Stimulated activated CD8-positive, alpha-beta memory T cell treated with anti-CD3 and anti-CD28 coated beads, Interleukin-7, amount 100 ng/mL, for 24 hours (primary cell): ENCODE data around the gene PACSIN2.
"Not testable (repeated sequence)": the region's sequence is repeated elsewhere in the genome, so short reads cannot be mapped to it uniquely, and the experiment has no call there.

Experiments
- DNase-seq: peaks from one replicate; pipeline ENCODE4 v3.0.0-alpha.2; 2020; ENCODE audit warnings: low read depth

Gene PACSIN2

DNA sequence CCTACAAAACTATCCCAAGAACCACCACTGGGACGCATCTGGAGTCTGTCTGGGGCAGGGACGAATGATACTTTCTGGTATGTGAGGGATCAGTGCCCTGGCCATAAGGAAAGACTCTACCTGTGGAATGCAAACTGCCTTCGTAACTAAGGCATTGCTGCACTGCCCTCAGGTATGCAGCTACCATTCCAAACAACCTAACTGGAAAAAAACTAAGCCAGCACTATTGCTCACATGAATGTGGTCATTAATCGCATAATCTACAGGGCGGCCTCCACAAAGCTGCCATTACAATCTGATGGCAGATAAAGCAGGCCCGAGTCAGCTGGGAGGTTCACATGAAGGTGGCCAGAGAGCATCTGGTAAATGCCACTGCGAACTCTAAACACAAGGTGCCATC, 3.9 kb downstream of the PACSIN2 start:
- DNase-seq: no peak

DNA sequence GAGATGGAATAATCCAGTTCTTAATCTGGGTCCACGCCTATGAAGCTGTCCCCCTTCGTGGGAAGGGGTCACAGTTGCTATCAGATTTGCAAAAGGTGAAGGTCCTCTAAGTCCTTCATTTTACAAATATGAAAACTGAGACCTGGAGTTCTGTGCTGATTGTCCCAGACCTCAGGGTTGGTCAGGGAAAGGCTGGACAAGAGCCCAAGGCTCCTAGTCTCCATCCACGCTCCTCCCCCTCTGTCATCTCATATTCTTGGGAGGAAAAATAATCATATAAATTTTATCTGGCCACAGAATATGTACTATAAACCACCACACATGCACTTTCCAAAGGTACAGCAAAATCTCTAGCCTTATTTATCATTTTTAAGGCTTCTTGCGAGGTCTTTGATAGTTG, 5.5 kb downstream of the PACSIN2 start:
- no peak for DNase-seq

DNA sequence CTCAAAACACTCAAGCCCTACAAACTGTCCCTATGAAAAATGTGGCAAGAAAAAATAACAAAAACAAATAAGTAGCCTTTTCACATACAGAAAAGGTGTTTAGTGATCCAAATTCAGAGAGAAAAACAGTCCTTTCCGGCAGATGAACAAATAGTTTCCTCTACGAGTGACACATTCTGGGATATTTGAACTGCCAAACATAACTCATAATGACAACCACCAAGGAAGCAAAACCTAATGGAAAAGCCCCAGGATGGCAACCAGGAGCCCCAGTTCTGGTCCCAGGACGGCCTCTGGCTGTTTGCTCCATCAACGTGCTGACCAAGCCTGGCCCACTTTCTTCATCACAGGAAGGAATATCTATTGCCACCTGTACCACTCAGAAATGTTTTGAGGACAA, 6.0 kb downstream of the PACSIN2 start:
- no peak for DNase-seq

DNA sequence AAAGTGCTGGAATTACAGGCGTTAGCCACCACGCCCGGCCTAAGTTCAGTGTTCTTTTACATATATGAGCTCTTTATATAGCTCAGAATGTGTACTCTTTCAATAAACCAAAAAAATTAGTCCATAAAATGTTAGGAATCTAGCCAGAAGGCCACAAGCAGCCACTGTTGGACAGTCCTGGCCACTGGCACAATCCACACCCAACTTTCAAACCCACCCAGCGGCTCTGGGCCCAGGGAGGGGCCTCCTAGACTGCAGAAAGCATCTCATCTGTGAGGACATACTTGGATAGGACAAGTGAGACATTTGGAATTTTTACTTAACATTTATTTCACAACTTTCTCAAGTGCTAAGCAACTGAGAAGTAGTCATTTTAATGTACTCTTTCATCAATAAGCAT, 6.4 kb downstream of the PACSIN2 start:
- DNase-seq: no peak

DNA sequence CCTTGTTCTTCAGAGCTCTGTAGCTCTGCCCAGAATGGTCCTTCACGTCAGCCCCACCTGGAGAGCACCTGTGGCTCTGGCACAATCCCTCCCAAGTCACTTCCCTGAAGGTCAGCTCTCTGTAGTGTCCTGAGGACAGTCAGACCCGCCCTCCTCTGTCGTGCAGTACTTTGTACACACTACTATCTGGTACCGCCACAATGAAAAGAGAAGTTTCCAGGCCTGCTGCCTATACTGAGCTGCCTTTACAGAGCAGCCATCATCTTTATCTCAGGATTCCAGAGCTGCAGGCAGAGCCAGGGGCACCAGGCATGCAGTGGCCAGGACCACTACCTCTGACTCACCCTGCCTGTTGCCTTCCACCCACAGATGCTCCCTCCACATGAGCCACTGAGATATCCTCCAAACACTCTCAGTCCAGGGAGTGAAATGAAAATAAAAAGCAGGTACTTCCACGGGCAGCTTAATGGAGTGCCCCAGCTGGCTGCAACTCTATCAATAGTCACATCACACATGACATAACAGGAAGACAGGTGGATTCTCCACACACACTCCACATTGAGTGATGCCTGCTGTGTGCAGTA, 7.3 kb downstream of the PACSIN2 start:
- no peak for DNase-seq

DNA sequence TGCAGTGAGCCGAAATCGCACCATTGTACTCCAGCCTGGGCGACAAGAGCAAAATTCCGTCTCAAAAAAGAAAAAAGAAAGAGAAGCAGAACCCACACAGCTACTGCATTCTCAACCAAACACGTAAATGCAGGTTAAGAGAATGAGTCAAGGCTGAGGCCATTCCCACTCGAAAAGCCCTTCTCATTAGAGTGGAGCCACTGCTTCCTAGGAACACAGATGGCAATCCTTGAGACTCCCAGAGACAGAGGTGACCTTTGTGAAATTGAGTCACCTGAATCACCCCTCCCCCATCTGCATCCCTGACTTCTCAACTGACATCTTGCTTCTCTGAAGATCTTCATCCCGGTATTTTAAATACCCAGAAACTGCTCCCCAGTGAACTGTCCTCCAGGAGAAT, 8.2 kb downstream of the PACSIN2 start:
- DNase-seq: no peak

DNA sequence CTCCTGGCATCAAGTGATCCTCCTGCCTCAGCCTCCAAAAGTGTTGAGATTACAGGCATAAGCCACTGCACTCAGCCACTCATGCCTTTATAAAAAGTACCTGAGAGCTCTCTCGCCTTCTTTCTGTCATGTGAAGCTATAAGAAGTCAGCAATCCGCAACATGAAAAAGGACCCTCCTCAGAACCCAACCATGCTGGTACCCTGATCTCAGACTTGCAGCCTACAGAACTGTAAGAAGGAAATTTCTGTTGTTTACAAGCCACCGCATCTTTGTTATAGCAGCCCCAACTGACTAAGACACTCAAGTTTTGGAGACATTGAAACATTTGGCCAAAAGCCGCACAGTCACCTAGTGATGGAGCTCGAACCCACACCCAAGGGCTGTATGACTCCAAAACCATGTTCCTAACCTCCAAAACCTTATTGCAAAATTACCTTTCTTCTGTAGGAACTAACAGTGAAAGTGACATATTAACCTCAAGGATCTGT, 8.9 kb downstream of the PACSIN2 start:
- no peak for DNase-seq

DNA sequence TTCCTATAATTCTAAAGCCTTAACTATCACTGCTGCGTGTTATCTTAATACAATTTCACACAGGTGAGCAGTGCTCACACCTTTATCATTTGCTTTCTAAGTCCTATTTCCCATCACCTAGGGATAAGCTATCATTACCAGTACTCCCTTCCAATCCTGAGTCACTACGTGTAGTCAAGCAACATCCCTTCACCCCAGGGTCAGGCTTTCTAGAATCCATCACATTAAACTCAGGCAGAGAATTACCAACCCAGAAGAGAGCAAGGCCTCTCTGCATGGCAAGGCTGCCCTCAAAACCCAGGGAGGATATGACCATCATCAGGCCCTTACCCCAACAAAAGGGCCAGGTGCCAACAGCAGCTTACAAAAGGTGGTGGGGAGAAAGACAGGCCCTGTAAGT, 9.8 kb downstream of the PACSIN2 start:
- no peak for DNase-seq

DNA sequence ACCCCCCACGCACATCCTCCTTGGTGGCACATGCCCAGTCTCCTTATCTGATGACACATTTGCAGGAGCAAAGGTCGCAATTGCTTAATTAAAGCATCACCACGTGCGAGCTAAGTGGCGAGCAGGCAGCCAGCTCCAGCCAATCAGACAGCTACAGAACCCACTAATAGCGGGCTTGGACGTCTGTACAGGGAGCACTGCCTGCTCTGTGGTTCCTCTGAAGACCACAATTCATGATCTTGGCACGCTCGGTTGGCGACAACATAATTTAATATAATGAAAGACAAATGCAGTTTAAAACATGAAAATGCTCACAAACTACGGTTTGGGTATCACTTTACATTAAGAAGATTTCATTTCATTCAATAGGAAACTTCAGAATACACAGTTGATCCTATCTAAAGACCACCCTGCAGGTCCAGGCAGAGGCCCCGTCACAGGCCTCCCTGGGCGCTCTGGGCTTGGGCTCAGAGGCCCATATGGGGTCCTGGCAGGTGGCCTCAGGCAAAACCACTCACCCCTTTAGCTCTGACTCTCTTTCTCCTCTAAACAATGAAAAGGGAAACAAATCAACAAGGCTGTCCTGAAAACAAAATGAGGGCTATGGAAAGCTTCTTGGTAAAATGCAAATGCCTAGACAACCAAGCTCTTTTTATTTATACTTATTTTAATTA, 10.4 kb downstream of the PACSIN2 start:
- no peak for DNase-seq

DNA sequence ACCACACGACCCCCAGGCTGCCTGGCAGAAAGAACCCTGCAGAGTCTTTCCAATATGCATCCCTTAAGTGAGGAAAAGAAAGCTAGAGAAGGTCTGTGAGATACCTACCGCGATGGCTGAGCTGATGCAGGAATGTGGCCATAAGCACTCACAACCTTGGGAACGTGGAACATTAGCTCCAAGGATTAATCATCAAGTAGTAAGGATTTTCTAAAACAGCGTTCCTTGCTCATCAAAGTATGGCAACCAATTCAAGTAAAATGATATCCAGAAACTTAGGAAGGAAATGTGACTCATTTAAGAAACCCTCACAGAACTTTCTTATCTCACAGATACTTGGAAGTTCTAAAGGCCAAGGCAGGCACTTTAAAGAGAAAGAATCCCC, 12.8 kb downstream of the PACSIN2 start:
- no peak for DNase-seq

DNA sequence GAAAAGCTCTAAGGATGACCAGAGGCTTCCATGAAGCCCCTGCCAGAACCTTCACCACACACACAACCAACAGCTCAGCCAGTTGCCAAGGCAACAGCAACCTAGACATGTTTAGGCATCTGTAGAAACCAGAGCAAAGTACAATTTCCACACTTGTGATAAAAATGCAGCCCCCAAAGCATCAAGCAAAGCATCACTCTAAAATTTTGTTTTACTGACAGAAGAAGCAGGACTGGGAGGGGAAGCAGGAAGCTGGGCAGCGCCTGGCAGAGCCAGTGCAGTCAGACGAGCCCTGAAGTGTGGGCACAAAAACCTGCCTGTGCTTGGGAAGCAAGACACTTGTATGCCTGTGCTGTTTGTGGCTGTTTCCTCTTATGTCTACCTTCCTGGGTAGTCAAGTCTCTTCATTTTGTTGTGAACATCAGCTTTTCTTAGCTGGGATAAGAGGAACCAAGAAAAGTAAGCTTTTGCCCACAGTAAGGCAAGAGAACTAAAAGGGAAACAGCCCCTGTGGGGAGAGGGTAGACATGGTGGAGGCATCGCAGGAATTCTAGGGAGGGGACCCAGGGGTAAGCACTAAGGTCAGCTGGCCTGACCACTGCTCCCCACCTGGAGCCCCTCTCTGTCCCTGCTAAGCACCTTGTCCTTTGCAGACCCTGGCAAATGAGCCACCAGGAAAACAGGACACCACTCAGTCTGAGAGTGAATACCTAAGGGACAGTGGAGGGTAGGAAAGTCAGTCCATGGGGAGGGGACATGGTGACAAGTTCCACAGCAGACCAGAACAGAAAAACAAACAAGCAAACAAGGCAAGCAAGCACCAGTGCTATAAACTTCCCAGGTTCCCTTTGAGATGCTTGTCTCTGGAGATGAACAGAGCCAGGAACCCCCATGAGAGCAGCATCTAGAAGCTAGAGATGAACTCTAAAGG, 13.4 kb downstream of the PACSIN2 start:
- no peak for DNase-seq

DNA sequence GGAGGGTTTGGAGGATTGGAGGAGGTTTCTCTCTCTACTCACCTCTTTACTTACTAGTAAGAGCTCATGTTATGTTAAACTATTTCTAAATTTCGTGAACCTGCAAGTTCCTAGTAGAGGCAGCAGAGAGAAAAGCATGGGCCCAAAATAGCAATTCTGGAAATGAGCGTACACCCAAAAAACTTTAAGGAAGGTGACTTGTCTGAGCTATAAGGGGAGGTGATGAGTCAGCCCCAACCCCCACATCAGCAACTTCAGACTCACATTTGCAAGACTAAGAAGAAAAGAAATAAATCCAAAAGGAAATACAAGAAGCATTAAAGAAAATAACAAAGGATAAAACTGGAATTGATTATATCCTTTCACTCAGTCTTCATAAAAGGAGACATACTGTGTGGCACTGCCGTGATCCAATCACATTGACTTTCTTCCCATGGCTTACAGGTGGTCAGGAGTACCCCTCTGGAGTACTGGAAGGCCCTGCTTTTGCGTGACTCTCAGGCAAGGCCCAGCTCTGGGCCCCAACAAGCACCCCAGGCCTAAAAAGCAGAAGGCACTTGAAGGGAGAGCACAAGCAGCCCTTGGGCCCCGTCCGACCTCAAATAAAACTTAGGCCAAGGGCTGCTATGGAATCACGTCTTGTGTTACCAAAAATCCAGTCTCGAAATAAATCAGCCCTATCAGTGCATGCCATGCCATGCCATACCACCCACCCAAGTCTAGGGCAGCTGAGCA, 14.3 kb downstream of the PACSIN2 start:
- peak; percentile 18 for DNase-seq

DNA sequence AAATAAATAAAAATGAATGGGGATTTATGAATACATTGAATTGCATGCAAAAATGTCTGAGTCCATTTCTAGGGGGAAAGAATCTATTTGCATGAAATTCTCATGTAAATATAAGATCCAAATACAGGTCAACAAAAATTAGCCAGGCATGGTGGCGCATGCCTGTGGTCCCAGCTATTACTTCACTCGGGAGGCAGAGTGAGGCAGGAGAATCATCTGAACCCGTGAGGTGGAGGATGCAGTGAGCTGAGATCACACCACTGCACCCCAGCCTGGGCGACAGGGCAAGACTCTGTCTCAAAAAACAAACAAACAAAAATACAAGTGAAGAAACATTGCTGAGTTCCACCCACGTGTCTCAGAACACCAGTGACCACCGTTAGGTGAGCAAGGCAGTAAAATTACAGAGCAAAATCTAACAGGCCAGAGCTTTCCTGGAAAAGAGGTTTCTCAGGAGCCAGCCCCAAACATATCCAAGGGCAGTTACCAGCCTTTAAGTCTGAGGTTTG, 17.3 kb downstream of the PACSIN2 start:
- no peak for DNase-seq

DNA sequence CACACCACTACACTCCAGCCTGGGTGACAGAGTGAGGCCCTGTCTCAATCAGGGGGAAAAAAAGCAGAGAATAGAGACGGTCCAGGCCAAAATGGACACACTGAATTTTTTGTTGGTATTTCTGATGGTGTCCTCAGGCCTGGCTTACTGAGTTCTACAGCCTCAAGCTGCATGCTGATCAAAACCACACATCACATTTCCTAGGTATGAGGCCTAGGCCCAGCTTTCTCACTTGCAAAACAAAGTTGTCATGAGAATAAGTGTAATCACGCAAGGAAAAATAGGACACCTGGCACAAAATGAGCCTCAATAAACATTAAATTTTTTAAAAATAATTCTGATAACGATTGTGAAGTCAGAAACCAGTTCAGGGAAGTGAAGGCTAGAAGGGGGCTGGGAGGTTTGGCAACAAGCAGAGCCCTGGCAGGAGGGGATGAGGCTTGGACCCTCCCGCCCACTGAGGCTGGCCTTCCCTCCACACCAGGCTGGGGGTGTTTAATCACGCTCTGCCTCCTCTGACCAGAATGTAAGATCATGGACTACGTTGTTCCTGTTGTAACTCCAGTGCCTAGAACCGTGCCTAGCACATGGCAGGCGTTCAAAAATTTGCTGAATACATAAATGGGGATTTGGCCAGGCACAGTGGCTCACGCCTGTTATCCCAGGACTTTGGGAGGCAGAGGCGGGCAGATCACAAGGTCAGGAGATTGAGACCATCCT, 18.1 kb downstream of the PACSIN2 start:
- no peak for DNase-seq

DNA sequence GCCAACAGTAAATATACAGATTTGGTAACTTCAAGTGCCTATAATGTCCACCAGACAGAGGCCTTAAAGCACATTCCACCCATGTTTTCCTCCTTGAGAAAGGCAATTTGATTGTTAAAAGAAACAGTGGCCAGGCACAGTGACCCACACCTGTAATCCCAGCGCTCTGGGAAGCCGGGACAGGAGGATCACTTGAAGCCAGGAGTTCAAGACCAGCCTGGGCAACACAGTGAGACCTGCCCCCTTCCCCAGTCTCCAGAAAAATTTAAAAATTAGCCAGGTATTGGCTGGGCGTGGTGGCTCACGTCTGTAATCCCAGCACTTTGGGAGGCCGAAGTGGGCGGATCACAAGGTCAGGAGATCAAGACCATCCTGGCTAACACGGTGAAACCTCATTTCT, 19.3 kb downstream of the PACSIN2 start:
- DNase-seq: not testable (repeated sequence)

DNA sequence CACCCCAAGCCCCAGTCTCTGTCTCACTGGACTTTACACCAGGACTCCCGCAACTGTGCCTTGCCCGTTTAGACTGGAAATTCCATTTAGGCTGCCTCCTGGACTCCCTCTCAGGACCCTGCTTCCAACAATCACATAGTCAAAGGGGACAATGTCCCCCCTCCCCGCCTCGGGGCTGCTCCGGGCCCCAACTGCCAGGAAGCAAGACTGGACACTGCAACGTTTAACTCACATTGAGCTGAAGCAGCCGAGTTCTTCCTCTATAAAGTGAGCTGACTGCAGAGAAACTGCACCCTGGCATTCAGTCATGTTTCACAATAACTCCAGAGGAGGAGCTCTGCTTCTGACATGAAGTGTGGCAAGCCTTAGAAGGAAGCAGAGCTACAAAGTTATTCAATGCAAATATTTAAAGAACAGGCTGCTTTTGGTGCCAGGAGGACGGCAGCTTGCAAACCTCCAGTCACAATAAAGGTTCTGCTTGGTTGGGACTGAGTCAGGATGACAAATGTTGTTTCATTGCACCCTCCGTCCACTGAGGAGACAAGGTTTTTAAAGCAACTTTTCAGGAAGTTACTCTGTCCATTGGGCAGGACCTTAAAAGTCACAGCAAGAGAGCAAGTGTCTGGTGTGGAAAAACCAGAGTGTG, 19.9 kb downstream of the PACSIN2 start:
- no peak for DNase-seq

DNA sequence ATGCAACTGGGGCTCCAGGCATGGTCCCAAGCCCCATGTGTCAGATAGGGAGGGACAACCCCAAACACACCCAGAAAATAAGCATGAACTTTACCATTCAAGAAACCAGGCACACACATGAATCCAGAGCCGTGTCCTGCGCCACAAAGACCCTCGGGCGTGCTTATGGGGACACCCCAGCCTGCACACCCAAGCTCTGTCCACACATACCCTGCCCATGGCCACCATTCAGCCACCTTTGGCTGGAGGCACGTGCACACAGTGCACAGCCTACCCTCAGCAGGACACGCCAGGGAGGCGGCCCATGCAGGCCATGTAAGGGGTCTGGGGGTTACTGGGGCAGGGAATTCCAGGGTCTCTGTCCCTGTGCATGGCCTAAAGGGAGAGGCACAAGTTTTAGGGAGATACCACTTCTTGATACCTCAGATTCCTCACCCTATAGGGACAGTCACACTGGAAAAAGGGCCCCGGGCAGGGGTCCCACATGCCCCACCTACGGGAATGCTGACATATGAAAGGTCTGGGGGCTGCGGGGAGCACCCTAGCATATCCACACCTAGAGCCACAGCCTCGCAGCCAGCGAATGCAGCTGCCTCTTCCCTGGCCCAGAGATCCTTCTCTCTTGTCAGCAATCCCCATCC, 20.6 kb downstream of the PACSIN2 start:
- DNase-seq: no peak

DNA sequence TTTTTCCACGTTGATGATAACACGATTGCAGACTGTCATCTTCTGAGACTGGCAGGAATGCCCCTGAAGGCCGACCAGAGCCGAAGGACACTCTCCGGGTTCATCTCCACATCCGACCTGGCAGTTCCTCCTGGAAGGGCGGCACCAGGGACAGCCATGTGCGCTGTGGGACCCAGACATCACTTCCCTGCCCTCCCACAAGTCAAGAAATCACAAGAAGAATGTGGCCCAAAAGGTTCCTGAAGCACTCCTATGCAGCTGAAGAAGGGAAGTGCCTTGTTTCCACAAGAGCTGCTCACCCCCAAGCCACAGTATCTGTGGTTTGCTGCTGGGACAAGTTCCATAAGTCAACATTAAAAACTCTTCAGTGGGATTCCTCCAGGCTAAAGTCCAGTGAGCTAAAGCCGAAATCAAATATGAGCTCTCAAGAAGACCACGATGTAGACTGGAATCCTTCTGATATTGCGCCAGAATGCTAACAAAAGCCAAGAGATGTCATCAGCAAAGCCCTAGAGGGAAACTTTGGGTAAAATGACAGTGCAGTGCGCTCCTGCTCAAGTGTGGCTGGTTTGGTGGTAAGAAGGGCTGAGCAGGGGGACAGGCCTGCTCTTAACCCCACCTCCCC, 21.2 kb downstream of the PACSIN2 start:
- DNase-seq: no peak

DNA sequence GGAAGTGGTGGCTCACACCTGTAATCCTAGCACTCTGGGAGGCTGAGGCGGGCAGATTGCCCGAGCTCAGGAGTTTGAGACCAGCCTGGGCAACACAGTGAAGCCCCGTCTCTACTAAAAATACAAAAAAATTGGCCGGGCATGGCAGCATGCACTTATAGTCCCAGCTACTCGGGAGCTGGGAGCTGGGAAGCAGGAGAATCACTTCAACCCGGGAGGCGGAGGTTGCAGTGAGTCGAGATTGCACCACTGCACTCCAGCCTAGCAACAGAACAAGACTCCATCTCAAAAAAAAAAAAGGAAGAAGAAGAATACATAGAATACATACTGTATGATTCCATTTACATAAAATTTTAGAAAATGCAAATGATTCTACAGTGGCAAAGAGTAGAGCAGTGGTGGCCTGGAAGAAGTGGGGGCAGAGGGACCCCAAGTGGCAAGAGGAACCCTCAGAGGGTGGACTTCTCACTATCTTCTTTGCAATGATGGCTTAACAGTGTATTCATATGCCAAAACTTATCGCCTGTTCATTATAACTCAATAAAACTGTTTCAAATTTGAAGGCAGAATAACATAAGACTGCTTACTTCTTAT, 22.0 kb downstream of the PACSIN2 start:
- DNase-seq: no peak

DNA sequence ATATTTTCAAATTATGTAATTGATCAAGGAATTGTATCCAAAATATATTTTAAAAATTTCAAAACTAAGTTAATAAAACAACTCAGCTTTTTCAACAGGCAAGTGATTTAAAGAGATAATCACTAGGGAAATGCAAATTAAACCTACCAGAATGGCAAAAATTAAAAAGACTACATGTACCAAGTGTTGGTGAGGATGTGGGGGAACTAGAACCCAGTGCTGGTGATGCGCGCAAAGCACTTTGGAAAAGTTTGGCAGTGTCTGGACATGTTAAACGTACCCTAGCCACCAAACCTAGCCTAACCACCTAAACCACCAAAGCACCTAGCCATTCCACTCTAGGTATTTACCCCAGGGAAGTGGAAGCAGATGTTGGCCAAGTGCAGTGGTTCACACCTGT, 22.9 kb downstream of the PACSIN2 start:
- no peak for DNase-seq
